ENCODE results near the gene RAP1GAP2.

RAP1GAP2 gene

DNA sequence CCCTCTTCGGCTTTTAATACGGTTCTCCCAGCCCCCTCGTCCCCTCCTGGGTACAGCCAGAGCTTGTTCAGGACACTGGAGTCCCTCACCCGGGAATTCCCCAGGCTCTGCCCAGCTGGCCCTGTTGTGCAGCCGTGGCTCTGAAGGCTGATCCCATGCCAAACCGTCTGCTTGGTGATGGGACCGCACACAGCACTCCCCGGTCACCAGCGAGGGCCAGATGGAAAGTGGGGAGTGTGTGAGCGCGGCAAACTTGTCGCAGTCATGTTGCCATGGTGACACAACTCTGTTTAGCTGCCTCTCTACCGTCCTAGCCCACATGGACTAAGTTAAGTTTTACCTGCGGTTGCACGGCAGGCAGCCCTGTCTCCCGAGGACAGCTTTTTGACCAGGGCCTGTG is 107.9 kb downstream of the RAP1GAP2 start:
- Histone ChIP-seq H3K9me3 (ENCODE audit: low read length) (peaks cover 6% of the 10 kb centered on the region; the same call in 1 of the 2 replicates), H3K9me2 (ENCODE audit: low read depth, low read length) (no peaks in the 10 kb centered on the region), H2AFZ (ENCODE audit: low read length) (no peak overlapping the region), H3K27me3 (ENCODE audit: insufficient read depth, low read length) (peaks cover 11% of the 10 kb centered on the region; the same call in 1 of the 2 replicates), H3K4me3 (ENCODE audit: low read depth, low read length, poor library complexity, severe bottlenecking) (no peak overlapping the region), H3F3A (ENCODE audit: insufficient read depth, low read length) (no peaks in the 10 kb centered on the region), H4K20me1 (ENCODE audit: insufficient read depth, low read length) (no peaks in the 10 kb centered on the region), H3K27ac (ENCODE audit: low read depth, low read length, poor library complexity, severe bottlenecking) (no peak overlapping the region), H3K36me3 (ENCODE audit: insufficient read depth, low read length) (no peaks in the 10 kb centered on the region; the same call in 1 of the 2 replicates), H3K4me1 (ENCODE audit: insufficient read depth, low read length, severe bottlenecking) (no peaks in the 10 kb centered on the region), H3K4me2 (ENCODE audit: low read length) (no peak overlapping the region), H3K79me2 (ENCODE audit: insufficient read depth, low read length) (no peaks in the 10 kb centered on the region), H3K9ac (ENCODE audit: low read length) (no peak overlapping the region)
- TF ChIP-seq EZH2 (IDR thresholded peaks at IDR 0.05; ENCODE audit: borderline replicate concordance, low read length), result no peak
- TF ChIP-seq, protein P1, sequence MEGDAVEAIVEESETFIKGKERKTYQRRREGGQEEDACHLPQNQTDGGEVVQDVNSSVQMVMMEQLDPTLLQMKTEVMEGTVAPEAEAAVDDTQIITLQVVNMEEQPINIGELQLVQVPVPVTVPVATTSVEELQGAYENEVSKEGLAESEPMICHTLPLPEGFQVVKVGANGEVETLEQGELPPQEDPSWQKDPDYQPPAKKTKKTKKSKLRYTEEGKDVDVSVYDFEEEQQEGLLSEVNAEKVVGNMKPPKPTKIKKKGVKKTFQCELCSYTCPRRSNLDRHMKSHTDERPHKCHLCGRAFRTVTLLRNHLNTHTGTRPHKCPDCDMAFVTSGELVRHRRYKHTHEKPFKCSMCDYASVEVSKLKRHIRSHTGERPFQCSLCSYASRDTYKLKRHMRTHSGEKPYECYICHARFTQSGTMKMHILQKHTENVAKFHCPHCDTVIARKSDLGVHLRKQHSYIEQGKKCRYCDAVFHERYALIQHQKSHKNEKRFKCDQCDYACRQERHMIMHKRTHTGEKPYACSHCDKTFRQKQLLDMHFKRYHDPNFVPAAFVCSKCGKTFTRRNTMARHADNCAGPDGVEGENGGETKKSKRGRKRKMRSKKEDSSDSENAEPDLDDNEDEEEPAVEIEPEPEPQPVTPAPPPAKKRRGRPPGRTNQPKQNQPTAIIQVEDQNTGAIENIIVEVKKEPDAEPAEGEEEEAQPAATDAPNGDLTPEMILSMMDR (IDR thresholded peaks at IDR 0.05; ENCODE audit: low read length), result no peak

DNA sequence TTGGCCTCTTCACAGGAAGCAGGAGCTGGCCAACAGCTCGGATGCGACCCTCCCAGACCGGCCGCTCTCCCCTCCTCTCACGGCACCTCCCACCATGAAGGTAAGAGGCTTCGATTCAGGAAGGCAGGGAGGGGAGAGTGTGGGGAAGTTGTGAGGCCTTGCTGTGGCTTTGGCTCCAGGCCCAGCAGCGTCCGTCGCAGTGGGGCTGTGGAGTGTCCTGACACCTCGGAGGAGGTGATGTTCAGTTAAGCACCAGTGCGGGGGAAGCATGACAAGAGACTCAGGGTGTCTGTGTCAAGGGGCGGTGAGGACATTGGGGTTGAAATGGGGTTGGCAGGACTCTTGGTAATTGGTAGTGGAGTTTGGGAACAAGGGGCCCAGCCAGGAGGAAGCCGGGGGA is 109.0 kb downstream of the RAP1GAP2 start:
- H3F3A ChIP-seq (ENCODE audit: insufficient read depth, low read length), result no peaks in the 10 kb centered on the region
- H3K27ac ChIP-seq (ENCODE audit: low read depth, low read length, poor library complexity, severe bottlenecking), result no peak overlapping the region
- no peak overlapping the region for H3K4me2 ChIP-seq (ENCODE audit: low read length)
- no peaks in the 10 kb centered on the region for H3K9me2 ChIP-seq (ENCODE audit: low read depth, low read length)
- H4K20me1 ChIP-seq (ENCODE audit: insufficient read depth, low read length), result no peaks in the 10 kb centered on the region
- no peaks in the 10 kb centered on the region; the same call in 1 of the 2 replicates for H3K36me3 ChIP-seq (ENCODE audit: insufficient read depth, low read length)
- peaks cover 11% of the 10 kb centered on the region; the same call in 1 of the 2 replicates for H3K27me3 ChIP-seq (ENCODE audit: insufficient read depth, low read length)
- TF ChIP-seq EZH2 (IDR thresholded peaks at IDR 0.05; ENCODE audit: borderline replicate concordance, low read length), result no peak
- TF ChIP-seq, protein P1 (IDR thresholded peaks at IDR 0.05; ENCODE audit: low read length), result no peak
- H3K4me1 ChIP-seq (ENCODE audit: insufficient read depth, low read length, severe bottlenecking), result no peaks in the 10 kb centered on the region
- peaks cover 6% of the 10 kb centered on the region; the same call in 1 of the 2 replicates for H3K9me3 ChIP-seq (ENCODE audit: low read length)
- H3K4me3 ChIP-seq (ENCODE audit: low read depth, low read length, poor library complexity, severe bottlenecking), result no peak overlapping the region
- no peak overlapping the region for H3K9ac ChIP-seq (ENCODE audit: low read length)
- no peaks in the 10 kb centered on the region for H3K79me2 ChIP-seq (ENCODE audit: insufficient read depth, low read length)
- no peak overlapping the region for H2AFZ ChIP-seq (ENCODE audit: low read length)

GRCh38 chr17:2905696-2906501 is 109.7 kb downstream of the RAP1GAP2 start:
- Histone ChIP-seq H3K4me2 (ENCODE audit: low read length) (no peak overlapping the region), H3K4me1 (ENCODE audit: insufficient read depth, low read length, severe bottlenecking) (no peaks in the 10 kb centered on the region), H3K27me3 (ENCODE audit: insufficient read depth, low read length) (peaks cover 11% of the 10 kb centered on the region; the same call in 1 of the 2 replicates), H3K9me3 (ENCODE audit: low read length) (peaks cover 6% of the 10 kb centered on the region; the same call in 1 of the 2 replicates), H3K4me3 (ENCODE audit: low read depth, low read length, poor library complexity, severe bottlenecking) (no peak overlapping the region), H2AFZ (ENCODE audit: low read length) (no peak overlapping the region), H3K79me2 (ENCODE audit: insufficient read depth, low read length) (no peaks in the 10 kb centered on the region), H3K36me3 (ENCODE audit: insufficient read depth, low read length) (no peaks in the 10 kb centered on the region; the same call in 1 of the 2 replicates), H3F3A (ENCODE audit: insufficient read depth, low read length) (no peaks in the 10 kb centered on the region), H3K27ac (ENCODE audit: low read depth, low read length, poor library complexity, severe bottlenecking) (no peak overlapping the region), H4K20me1 (ENCODE audit: insufficient read depth, low read length) (no peaks in the 10 kb centered on the region), H3K9me2 (ENCODE audit: low read depth, low read length) (no peaks in the 10 kb centered on the region), H3K9ac (ENCODE audit: low read length) (no peak overlapping the region)
- TF ChIP-seq, protein P1 (IDR thresholded peaks at IDR 0.05; ENCODE audit: low read length), result no peak
- no peak for TF ChIP-seq EZH2 (IDR thresholded peaks at IDR 0.05; ENCODE audit: borderline replicate concordance, low read length)

Measured in OCI-LY1 (cell line).